Smooth muscle cell of the brain vasculature (primary cell): ENCODE data around the gene SGF29.
"Not testable (repeated sequence)": the region's sequence is repeated elsewhere in the genome, so short reads cannot be mapped to it uniquely, and the experiment has no call there.

Experiments used
- DNase-seq: peaks from one replicate; pipeline ENCODE4 v3.0.0-alpha.2; 2012; ENCODE audit warnings: low read depth, low spot score

Gene SGF29

GRCh38 chr16:28595451-28595850 lies 41.7 kb downstream of the SGF29 start:
- DNase-seq: not testable (repeated sequence)

- no peak for DNase-seq
These were observed 42.5 kb downstream of the SGF29 start for GRCh38 chr16:28596115-28596630.

GRCh38 chr16:28596840-28597691 lies 43.3 kb downstream of the SGF29 start, which contains the start of gene SULT1A2:
Gene SULT1A2, minus strand, starts transcription at chr16:28597050. Its CDS starts 1,120 bp downstream, at chr16:28595930.
- no peak for DNase-seq

DNA sequence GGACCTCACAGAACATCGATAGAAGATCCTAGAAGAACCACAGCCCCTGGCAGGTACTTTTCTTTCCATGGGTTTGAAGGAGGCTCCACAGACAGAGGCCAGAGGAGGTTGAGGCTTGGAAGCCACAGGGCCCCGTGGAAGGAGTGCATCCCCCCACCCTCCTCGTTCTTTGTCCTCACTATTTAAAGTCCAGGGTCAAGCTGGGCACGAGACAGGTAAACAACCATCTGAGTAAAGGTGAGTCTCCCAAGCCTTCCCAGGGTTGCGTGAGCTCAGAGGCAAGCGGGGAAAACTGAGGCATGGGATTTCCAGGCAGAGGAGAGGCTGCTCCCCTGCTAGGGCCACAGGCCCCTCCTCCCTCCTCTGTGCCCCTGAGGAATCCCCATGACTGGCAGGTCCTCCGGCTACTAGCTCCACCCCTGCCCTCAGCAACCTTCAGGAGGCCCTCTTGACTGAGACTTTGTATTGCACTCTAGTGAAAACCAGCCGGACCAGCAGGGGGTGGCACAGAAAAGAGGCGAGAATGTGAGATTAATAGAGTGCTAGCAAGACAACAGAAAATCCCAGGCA lies 44.1 kb downstream of the SGF29 start:
- no peak for DNase-seq

GRCh38 chr16:28599377-28600285 lies 45.9 kb downstream of the SGF29 start:
- DNase-seq: not testable (repeated sequence)

GRCh38 chr16:28600965-28601364 lies 47.2 kb downstream of the SGF29 start:
- not testable (repeated sequence) for DNase-seq

DNA sequence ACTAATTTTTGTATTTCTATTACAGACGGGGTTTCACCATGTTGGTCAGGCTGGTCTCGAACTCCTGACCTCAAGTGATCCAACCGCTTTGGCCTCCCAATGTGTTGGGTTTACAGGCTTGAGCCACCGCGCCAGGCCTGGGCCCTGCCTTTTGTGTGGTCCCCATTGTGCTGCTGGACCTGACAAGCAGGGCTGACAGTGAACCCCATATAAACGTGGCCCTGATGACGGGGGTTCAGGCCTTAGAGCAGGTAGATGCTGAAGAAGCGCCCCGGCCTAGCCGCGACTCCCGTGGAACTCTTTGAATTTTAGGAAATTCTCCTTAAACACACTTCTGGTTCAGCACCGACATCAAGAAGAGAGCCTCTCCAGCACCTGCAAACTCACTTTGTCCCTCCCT lies 47.9 kb downstream of the SGF29 start:
- DNase-seq: not testable (repeated sequence)

GRCh38 chr16:28602062-28602461 lies 48.3 kb downstream of the SGF29 start:
- DNase-seq: not testable (repeated sequence)

DNA sequence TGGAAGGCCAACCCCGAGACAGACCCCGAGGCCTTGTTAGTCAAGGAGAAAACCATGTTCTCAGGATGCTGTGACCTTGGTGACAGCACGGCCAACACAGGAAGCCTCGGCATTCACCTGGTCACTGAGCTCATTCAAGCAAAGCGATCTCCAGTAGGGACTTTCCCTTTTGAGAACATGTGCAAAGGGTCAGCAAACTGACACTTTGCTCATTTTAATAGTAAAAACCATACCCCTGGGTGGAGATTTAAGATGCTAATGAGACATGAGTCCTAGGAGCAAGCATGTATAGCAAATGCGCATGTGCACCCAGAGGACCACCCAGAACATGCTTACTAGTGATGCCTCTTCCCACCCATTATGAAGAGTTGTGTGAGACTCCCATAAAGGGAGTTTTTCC lies 48.8 kb downstream of the SGF29 start:
- no peak for DNase-seq

DNA sequence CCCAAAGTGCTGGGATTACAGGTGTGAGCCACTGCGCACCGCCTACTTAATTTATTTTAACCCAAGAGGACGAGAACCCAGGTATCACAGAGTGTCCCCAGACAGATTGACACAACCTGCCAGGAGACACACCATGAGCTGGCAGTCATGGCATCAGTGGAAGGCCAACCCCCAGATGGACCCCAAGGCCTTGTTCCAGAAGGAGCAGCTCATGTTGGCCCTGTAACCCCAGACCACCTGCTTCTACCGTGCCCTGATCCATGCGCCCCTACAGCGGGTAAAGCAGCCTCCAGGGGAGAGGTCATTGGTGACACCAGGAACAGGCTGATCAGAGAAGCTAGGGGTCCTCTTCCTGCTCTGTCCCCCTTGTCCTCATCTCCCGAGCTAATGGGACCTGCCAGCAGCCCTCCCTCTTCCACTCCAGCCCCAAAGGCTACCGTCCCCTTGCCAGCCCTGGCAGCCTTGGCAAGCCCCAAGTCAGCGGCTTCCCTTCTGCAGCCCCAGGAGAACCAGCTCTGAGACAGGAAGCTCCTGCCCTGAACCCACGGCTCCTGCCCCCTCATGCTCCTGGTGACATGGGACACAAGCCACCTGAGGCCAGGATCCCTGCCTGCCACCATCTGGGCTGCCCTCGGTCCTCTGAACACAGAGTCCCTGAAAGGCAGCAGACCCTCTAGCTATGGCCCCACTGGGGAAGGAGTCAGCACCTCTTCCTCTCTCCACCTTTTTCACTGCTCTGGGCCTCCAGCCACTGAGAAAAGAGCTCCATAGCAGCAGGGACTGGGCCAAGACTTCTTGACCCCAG lies 49.9 kb downstream of the SGF29 start:
- DNase-seq: no peak

DNA sequence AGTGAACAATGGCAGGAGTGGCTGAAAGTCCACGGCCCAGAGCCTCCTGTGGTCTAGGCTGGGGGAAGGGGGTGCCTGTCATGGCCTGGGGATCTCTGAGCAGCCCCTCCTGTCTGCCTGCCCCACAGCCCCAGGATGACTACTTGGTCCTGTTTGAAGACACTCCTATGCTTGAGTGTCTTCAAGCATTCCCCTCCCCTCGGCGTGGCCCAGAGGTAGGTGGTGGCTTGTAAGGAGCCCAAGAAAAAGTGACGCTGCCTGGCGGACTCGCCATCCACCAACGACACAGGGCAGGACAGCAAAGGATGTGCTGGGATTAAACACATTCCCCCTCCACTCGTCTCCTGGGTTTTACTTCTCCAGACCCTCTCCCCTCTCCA lies 50.5 kb downstream of the SGF29 start:
- no peak for DNase-seq

DNA sequence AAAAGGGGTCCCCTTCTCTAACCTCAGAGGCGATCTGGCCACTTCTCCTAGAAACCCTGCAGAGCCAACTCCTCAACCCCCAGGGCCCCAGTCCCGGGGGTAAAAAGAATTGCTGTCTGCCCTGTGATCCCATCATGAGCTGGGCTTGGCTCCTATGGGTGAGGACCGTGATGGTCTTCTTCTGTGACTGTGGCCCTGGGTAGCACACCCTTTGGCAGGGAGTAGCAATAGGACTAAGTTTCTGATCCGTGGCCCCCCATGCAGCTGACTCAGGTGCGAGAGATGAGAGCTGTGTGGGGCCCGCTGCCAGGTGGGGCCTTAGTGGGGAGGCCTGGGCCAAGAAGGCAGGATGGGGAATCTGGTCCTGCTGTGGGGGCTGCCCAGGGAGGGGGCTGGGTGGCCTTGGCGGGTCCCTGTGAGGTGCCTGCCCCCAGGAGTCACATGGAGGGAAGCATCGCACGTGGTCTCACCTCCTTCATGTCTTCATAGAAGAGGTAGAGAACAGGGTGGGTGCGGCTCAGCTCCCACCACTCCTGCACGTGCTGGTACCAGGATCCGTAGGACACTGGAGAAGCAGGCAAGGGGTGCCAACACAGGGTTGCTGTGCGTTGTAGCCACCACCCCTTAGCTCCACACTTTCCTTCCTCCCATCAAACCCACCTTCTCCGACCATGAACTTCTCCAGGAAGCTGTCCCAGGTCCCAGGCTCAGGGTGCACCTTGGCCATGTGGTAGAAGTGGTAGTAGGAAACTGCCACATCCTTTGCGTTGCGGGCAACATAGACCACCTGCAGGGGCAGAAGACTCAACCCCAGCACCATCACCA lies 52.8 kb downstream of the SGF29 start:
- DNase-seq: no peak

GRCh38 chr16:28607116-28607623 lies 53.5 kb downstream of the SGF29 start:
- no peak for DNase-seq

DNA sequence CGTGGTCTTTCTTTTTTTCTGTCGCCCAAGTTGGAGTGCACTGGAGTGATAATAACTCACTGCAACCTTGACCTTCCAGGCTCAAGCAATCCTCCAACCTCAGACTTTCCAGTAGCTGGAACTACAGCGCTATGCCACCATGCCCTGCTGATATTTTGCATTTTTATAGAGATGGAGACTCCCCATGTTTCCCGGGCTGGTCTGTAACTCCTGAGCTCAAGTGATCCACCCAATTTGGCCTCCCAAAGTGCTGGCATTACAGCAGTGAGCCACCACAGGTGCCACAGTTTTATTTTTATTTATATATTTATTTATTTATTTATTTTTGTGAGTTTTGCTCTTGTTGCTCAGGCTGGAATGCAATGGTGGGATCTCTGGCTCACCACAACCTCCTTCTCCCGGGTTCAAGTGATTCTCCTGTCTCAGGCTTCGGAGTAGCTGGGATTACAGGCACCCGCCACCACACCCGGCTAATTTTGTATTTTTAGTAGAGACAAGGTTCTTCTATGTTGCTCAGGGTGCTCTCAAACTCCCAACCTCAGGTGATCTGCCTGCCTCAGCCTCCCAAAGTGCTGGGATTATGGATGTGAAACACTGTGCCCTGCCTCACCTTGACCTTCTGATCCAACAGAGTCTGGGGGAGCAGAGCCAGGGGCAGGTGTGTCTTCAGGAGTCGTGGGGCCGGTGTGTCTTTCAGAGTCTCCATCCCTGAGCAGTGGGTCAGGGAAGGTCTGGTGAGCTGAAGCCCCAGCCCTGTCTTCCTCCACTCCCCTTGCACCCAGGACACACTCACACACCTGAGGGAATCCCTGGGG lies 54.2 kb downstream of the SGF29 start:
- not testable (repeated sequence) for DNase-seq

GRCh38 chr16:28608496-28608808 lies 54.7 kb downstream of the SGF29 start:
- not testable (repeated sequence) for DNase-seq

GRCh38 chr16:28608867-28609596 lies 55.3 kb downstream of the SGF29 start:
- DNase-seq: not testable (repeated sequence)

- DNase-seq: no peak
These were observed 56.2 kb downstream of the SGF29 start, which contains the start of gene SULT1A1 for GRCh38 chr16:28609631-28610594. Gene SULT1A1, minus strand, starts transcription at chr16:28610044. Its CDS starts 1,189 bp downstream, at chr16:28608855.
